Measurements from ENCODE around the gene NELFB.
A peak's percentile ranks its signal among the peaks of the same experiment; 100 is the strongest.
"Not testable (repeated sequence)": the region's sequence is repeated elsewhere in the genome, so short reads cannot be mapped to it uniquely, and the experiment has no call there.

The NELFB gene

GRCh38 chr9:137255448-137256114 lies 454 bp downstream of the NELFB start:
- H3K9me3 Mint-ChIP-seq: no peaks in the 10 kb centered on the region
- peak overlapping the region; percentile 78 for H3K27ac Mint-ChIP-seq
- peaks cover 6% of the 10 kb centered on the region for H3K27me3 Mint-ChIP-seq
- H3K4me3 Mint-ChIP-seq: peak overlapping the region; percentile 78
- H3K36me3 Mint-ChIP-seq (ENCODE audit: low read depth): peaks cover 44% of the 10 kb centered on the region
- intact Hi-C loops (cut with micrococcal nuclease): loop anchor here (1.0 kb wide), 1 partner anchor 14 kb away; the partner anchor contains the start of gene TUBB4B
- peaks cover 40% of the 10 kb centered on the region for H3K4me1 Mint-ChIP-seq (ENCODE audit: low read depth)

GRCh38 chr9:137256362-137256761 lies 1.2 kb downstream of the NELFB start:
- no peak overlapping the region for H3K27ac Mint-ChIP-seq
- intact Hi-C loops (cut with micrococcal nuclease): no loop called here

GRCh38 chr9:137256856-137257255 lies 1.7 kb downstream of the NELFB start:
- Mint-ChIP-seq H3K27me3 (peaks cover 6% of the 10 kb centered on the region), H3K4me1 (ENCODE audit: low read depth) (peaks cover 45% of the 10 kb centered on the region), H3K36me3 (ENCODE audit: low read depth) (peaks cover 55% of the 10 kb centered on the region), H3K9me3 (no peaks in the 10 kb centered on the region), H3K27ac (no peak overlapping the region), H3K4me3 (no peak overlapping the region)
- intact Hi-C loops (cut with micrococcal nuclease): no loop called here

More at GRCh38 chr9:137256362-137256761, 1.2 kb downstream of the NELFB start:
- H3K27me3 Mint-ChIP-seq: peaks cover 6% of the 10 kb centered on the region
- H3K4me1 Mint-ChIP-seq (ENCODE audit: low read depth): peaks cover 40% of the 10 kb centered on the region
- no peaks in the 10 kb centered on the region for H3K9me3 Mint-ChIP-seq
- peaks cover 50% of the 10 kb centered on the region for H3K36me3 Mint-ChIP-seq (ENCODE audit: low read depth)
- peak overlapping the region; percentile 78 for H3K4me3 Mint-ChIP-seq

- H3K27me3 Mint-ChIP-seq; H3K9me3 Mint-ChIP-seq; intact Hi-C loops (cut with micrococcal nuclease); H3K4me3 Mint-ChIP-seq: not testable (repeated sequence)
- H3K36me3 Mint-ChIP-seq (ENCODE audit: low read depth): peaks cover 91% of the 10 kb centered on the region
- peak overlapping the region; percentile 3 for H3K27ac Mint-ChIP-seq
- peaks cover 27% of the 10 kb centered on the region for H3K4me1 Mint-ChIP-seq (ENCODE audit: low read depth)
Observed at GRCh38 chr9:137262173-137262908, 7.2 kb downstream of the NELFB start.

GRCh38 chr9:137262909-137263285 lies 7.8 kb downstream of the NELFB start:
- Mint-ChIP-seq H3K27me3 (no peaks in the 10 kb centered on the region), H3K9me3 (no peaks in the 10 kb centered on the region), H3K27ac (no peak overlapping the region), H3K36me3 (ENCODE audit: low read depth) (peaks cover 91% of the 10 kb centered on the region), H3K4me3 (no peak overlapping the region), H3K4me1 (ENCODE audit: low read depth) (peaks cover 30% of the 10 kb centered on the region)
- intact Hi-C loops (cut with micrococcal nuclease): no loop called here

GRCh38 chr9:137263506-137263905 lies 8.4 kb downstream of the NELFB start:
- no peak overlapping the region for H3K4me3 Mint-ChIP-seq
- intact Hi-C loops (cut with micrococcal nuclease): no loop called here

GRCh38 chr9:137264067-137264466 lies 8.9 kb downstream of the NELFB start:
- no peaks in the 10 kb centered on the region for H3K9me3 Mint-ChIP-seq
- intact Hi-C loops (cut with micrococcal nuclease): no loop called here
- H3K27me3 Mint-ChIP-seq: no peaks in the 10 kb centered on the region
- H3K27ac Mint-ChIP-seq: no peak overlapping the region
- H3K4me1 Mint-ChIP-seq (ENCODE audit: low read depth): peaks cover 35% of the 10 kb centered on the region
- no peak overlapping the region for H3K4me3 Mint-ChIP-seq
- peaks cover 89% of the 10 kb centered on the region for H3K36me3 Mint-ChIP-seq (ENCODE audit: low read depth)

More at GRCh38 chr9:137263506-137263905, 8.4 kb downstream of the NELFB start:
- Mint-ChIP-seq H3K27ac (no peak overlapping the region), H3K9me3 (no peaks in the 10 kb centered on the region), H3K4me1 (ENCODE audit: low read depth) (peaks cover 35% of the 10 kb centered on the region), H3K36me3 (ENCODE audit: low read depth) (peaks cover 89% of the 10 kb centered on the region), H3K27me3 (no peaks in the 10 kb centered on the region)

- Mint-ChIP-seq H3K27me3 (no peaks in the 10 kb centered on the region), H3K4me1 (ENCODE audit: low read depth) (peaks cover 32% of the 10 kb centered on the region), H3K4me3 (no peak overlapping the region), H3K9me3 (no peaks in the 10 kb centered on the region), H3K36me3 (ENCODE audit: low read depth) (peaks cover 94% of the 10 kb centered on the region), H3K27ac (no peak overlapping the region)
- intact Hi-C loops (cut with micrococcal nuclease): no loop called here
Observed at GRCh38 chr9:137265496-137266161, 10.5 kb downstream of the NELFB start.

GRCh38 chr9:137266162-137266527 lies 11.0 kb downstream of the NELFB start:
- Mint-ChIP-seq H3K36me3 (ENCODE audit: low read depth) (peaks cover 95% of the 10 kb centered on the region), H3K4me3 (no peak overlapping the region), H3K4me1 (ENCODE audit: low read depth) (peaks cover 33% of the 10 kb centered on the region), H3K27me3 (no peaks in the 10 kb centered on the region), H3K27ac (no peak overlapping the region), H3K9me3 (no peaks in the 10 kb centered on the region)
- intact Hi-C loops (cut with micrococcal nuclease): no loop called here

- Mint-ChIP-seq H3K27ac (no peak overlapping the region), H3K27me3 (no peaks in the 10 kb centered on the region), H3K4me1 (ENCODE audit: low read depth) (peaks cover 32% of the 10 kb centered on the region), H3K4me3 (no peak overlapping the region), H3K36me3 (ENCODE audit: low read depth) (peaks cover 95% of the 10 kb centered on the region), H3K9me3 (no peaks in the 10 kb centered on the region)
- intact Hi-C loops (cut with micrococcal nuclease): no loop called here
Observed at GRCh38 chr9:137266585-137267453, 11.7 kb downstream of the NELFB start.

GRCh38 chr9:137267933-137268355 lies 12.8 kb downstream of the NELFB start:
- no peaks in the 10 kb centered on the region for H3K27me3 Mint-ChIP-seq
- H3K9me3 Mint-ChIP-seq: no peaks in the 10 kb centered on the region
- peaks cover 30% of the 10 kb centered on the region for H3K4me1 Mint-ChIP-seq (ENCODE audit: low read depth)
- intact Hi-C loops (cut with micrococcal nuclease): no loop called here
- H3K36me3 Mint-ChIP-seq (ENCODE audit: low read depth): peaks cover 97% of the 10 kb centered on the region
- no peak overlapping the region for H3K4me3 Mint-ChIP-seq
- peak overlapping the region; percentile 31 for H3K27ac Mint-ChIP-seq

- H3K27me3 Mint-ChIP-seq: no peaks in the 10 kb centered on the region
- peaks cover 35% of the 10 kb centered on the region for H3K4me1 Mint-ChIP-seq (ENCODE audit: low read depth)
- intact Hi-C loops (cut with micrococcal nuclease): no loop called here
- H3K27ac Mint-ChIP-seq: peak overlapping the region; percentile 31
- peak overlapping the region; percentile 7 for H3K4me3 Mint-ChIP-seq
- H3K36me3 Mint-ChIP-seq (ENCODE audit: low read depth): peaks cover 97% of the 10 kb centered on the region
- H3K9me3 Mint-ChIP-seq: no peaks in the 10 kb centered on the region
Observed at GRCh38 chr9:137268538-137269201, 13.5 kb downstream of the NELFB start.

GRCh38 chr9:137269231-137269772 lies 14.2 kb downstream of the NELFB start:
- H3K9me3 Mint-ChIP-seq: no peaks in the 10 kb centered on the region
- no peak overlapping the region for H3K27ac Mint-ChIP-seq
- H3K27me3 Mint-ChIP-seq: no peaks in the 10 kb centered on the region
- intact Hi-C loops (cut with micrococcal nuclease): no loop called here
- H3K4me3 Mint-ChIP-seq: no peak overlapping the region
- H3K36me3 Mint-ChIP-seq (ENCODE audit: low read depth): peaks cover 97% of the 10 kb centered on the region
- peaks cover 41% of the 10 kb centered on the region for H3K4me1 Mint-ChIP-seq (ENCODE audit: low read depth)

All from dendritic cell treated with granulocyte-macrophage colony-stimulating factor and Interleukin-4, amounts not matched to agents 40 ng/mL and 50 ng/mL, for 4 days (primary cell).